NCI-H446 treated with DMSO at 0.1 percent for 48 hours (cell line): ENCODE results near the gene ASIC1.
"Not testable (repeated sequence)": the region's sequence is repeated elsewhere in the genome, so short reads cannot be mapped to it uniquely, and the experiment has no call there.

Experiments
- DNase-seq: peaks from one replicate; lab custom pipeline; 2025; lab: John Stamatoyannopoulos, UW

ASIC1 gene

DNA sequence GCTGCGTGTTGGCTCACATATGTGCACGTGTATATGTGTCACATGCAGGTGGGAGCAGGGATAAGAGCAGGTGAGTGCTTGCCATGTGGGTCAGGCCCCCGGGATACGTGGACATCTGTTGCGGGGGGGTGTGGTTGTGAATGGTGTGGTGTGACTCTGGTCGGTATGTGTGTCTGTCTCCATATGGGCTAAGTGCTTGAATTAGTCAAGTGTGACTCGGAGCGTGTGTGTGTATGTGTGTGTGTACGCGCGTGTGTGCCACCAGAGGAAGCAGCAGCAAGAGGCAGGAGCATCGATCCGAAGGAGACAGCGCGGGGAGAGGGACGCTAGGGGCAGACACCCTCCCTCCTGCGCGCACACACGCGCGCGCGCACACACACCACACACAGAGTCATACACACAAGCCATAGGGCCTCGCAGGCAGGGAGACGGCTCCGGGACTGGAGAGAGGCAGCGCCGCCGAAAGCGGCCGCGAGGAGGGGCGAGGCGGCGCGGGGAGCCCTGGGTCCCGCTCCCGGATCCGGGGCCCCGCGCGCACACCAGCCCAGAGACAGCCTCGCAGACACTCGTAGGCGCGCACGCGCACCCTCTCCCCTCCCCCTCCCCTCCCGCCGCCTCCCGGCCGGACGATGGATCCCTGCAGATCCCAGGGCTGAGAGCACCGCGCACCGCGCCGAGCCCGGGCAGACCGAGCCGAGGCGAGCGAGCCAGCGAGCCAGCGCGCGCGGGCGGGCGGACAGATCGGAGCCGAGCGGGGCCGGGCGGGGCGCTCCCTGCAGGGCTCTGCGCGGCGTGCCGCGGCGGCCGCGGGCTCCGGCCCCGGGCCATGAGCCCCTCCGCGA lies at the start of gene ASIC1:
Gene ASIC1 (plus strand): TSS at position 597 of the 842 bp plus-strand sequence. CDS start 1,171 bp downstream, outside the sequence.
- peak; percentile 29 for DNase-seq

DNA sequence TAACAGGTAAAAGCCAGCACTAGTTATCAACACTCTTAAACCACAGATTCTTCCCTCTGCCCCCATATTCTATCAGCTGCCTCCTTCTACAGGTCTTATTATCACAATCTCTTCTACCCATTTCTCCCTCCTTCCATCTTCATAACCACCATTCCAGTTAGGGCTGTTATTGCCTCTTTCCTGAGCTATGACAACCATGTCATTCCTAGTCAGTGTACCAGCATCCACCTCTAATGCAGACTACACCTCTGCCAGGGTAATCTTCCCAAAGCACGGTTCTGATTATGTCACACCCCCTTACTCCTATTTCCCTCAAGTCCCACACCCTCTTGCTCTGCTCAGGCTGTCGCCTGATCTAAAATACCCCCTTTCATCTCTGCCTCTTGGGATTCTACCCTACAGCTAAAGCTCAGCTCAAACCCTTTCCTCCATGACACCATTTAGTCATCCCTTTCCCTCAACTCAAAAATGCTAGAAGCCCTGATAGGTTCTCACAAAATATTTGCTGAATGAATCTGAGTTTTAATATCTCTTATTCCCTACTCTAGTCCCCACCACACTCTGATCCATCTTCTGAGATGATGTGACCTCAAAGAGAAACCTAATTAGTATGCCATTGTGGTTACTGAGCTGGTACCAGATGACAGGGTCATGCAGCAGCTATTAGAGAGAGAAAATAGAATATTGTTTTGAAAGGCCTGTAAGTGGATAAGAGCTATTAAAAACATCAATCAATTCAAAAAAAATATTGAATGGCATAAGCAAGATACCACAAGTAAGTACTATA lies 43.8 kb upstream of the ASIC1 start:
- DNase-seq = no peak

DNA sequence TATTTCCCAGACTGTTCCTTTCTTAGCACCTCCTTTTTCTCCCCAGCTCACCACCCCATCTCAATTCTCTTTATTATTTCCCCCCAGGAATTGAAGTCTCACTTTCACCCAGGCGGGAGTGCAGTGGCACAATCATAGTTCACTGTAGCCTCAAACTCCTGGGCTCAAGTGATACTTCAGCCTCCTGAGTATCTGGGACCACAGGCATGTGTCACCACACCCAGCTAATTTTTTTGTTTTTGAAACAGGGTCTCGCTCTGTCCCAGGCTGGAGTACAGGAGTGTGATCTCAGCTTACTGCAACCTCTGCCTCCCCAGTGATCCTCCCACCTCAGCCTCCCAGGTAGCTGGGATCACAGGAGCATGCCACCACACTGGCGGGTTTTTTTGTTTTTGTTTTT lies 43.1 kb upstream of the ASIC1 start:
- no peak for DNase-seq

DNA sequence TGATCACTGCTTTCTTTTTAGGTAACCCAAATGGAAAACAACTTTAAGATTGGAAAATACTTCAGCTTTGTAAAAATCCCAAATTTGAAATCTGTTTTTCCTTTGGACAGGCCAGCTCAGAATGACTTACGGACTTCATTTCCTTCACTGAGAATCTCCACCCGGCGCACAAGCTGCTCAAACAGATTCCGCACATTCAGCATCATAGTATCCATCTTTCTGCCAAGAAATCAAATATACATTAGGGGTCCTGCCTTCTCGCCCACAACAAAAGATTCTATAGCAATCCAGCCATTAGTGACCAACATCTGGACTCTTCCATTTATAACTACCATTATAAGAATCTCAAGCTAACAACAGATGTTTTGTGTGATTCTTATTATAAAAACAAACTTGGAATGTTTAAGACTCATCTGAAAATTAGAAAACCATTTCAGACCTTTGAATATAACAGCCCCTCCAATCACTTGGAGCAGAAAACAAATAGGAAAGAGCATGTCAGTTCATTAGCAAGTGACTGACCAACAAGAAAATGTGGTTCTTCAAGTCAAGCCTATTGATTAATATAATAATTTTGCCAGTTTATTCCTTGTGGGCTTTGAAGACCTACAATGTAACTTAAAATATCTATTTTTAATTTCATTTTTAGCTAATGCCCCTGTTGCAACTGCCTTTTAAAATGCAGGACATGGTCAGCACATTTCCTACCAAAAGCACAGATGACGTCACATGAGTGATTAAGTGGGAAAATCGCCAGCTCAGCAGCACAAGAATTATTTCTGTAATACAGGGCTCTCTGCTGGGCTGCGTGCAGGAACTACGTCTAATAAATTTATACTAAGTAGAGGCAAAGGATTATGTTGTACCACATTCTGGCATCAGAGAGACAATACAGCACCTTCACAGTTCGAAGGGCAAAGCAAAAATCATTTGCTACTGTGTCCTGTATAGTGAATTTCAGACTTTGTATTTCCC lies 40.6 kb upstream of the ASIC1 start:
- DNase-seq = no peak

DNA sequence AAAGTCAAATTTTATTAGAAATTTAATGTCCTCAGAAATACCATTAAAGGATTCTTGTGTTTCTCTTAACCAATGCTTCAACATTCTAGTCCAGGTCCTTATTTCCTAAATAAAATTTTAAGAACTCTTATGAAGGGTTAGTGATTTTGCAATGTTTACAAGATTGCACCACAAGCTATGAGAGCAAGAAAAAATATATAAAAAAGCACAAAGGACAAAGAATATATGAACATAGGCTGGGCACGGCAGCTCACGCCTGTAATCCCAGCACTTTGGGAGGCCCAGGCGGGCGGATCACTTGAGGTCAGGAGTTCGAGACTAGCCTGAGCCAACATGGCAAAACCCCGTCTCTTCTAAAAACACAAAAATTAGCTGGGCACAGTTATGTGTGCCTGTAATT lies 39.8 kb upstream of the ASIC1 start:
- DNase-seq = no peak

DNA sequence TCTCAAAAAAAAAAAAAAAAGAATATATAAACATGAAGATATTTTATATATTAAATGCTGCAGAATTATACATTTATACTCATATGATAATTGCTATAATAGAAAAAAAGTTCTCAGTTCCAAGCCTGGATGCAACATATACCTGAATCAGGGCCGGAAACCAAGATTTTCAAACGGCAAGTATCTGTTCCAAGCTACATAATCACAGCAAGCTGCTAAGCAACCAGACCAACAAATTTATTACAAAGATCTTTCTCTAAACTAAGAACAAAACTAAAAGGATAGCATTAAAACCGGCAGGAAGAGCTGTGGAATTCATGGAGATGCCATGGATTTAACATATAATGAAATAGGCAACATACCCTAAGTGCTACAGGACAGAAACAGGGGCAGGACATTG lies 39.2 kb upstream of the ASIC1 start:
- DNase-seq = no peak

DNA sequence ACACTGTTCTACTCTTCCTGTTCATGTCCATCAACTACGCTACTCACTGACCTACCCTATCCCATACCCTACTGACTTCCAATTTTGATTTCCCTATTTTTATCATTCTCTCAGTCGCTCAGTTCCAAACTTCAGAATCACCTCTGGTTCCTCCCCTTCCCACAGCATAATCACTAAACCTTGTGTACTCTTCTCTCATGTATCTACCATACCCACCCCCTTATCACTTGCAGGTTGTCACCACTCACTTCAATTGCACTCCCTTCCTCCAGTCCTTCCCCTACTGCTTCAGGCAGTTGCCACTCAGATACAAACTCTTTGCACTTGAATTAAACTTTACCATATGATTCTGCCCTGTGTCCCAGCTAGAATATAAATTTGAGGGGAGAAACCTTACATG lies 38.4 kb upstream of the ASIC1 start:
- no peak for DNase-seq

DNA sequence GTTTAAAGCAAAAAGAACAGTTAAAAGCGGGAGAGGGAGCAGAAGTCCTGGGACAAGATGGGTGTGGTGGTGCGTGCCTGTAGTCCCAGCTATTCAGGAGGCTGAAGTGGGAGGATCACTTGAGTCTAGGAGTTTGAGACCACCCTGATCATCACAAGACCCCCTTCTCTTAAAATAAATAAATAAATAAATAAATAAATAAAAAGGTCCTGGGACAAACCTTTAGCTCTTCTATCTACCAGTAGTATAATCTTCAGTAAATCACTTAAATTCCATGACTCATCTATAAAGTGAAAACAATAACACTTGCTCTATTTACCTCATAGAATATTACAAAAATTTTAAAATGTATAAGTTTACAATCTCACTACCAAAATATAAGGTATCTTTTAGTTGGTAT lies 37.9 kb upstream of the ASIC1 start:
- no peak for DNase-seq

DNA sequence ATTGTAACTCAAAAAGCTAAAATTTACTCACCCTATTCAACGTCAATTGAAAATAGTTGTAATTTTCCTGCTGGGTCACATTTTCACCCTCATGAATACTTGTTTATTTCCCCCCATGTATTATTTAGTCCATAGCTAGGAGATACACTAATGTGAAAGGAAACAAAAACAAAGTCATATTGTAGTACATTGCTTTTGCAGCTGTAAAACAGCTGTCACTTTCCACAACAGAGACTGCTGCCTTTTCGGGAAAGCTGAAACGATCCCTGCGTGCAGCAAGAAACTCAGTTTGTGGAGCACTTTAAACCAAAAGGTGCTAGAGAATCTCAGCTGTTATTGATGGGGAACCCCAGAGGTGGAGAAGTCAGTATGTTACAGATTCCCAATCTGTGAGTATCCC lies 36.4 kb upstream of the ASIC1 start:
- DNase-seq = no peak

DNA sequence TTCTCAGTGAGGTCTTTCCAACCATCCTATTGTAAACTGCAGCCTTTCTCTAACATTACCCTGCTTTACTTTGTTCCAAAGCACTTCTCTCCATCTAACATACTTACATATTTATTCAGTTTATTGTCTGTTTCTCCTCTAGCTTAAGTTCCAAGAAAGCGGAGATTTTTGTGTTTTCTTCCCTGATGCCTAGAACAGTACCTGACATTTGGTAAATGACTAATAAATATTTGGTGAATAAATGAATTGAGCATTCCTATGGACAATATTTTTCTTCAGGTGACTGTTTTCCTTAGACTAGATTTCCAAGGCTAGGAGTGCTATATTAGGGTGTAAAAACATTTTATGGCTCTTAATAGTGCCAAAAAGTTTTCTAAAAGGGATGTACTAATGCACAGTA lies 34.5 kb upstream of the ASIC1 start:
- DNase-seq = no peak

DNA sequence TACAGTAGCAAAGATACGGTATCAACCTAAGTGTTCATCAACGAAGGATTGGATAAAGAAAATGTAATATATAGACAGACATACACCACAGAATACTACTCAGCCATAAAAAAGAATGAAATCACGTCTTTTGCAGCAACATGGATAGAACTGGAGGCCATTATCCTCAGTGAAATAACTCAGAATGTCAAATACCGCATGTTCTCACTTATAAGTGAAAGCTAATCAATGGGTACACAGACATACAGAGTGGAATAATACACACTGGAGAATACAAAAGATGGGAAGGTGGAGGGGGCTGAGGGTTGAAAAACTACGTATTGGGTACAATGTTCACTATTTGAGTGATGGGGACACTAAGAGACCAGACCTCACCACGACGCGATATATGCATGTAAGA lies 33.2 kb upstream of the ASIC1 start:
- no peak for DNase-seq

DNA sequence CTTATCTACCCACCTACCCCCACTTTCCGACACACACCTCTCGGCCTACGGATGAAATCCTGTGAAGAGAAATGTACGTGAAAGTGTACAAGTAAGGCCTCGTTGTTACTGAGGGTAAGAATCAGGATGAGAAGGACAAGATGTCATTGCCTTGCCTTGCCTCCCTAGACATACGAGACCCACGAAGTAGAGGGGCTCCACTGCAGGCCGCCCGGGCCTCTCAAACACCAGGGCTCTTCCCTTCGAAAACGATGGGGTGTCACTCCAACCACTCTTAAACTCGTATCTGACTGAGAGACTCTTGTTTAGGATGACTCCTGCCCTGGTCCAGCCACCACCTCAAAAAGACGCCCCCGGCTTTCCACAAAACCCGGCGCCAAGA lies 32.6 kb upstream of the ASIC1 start:
- no peak for DNase-seq

DNA sequence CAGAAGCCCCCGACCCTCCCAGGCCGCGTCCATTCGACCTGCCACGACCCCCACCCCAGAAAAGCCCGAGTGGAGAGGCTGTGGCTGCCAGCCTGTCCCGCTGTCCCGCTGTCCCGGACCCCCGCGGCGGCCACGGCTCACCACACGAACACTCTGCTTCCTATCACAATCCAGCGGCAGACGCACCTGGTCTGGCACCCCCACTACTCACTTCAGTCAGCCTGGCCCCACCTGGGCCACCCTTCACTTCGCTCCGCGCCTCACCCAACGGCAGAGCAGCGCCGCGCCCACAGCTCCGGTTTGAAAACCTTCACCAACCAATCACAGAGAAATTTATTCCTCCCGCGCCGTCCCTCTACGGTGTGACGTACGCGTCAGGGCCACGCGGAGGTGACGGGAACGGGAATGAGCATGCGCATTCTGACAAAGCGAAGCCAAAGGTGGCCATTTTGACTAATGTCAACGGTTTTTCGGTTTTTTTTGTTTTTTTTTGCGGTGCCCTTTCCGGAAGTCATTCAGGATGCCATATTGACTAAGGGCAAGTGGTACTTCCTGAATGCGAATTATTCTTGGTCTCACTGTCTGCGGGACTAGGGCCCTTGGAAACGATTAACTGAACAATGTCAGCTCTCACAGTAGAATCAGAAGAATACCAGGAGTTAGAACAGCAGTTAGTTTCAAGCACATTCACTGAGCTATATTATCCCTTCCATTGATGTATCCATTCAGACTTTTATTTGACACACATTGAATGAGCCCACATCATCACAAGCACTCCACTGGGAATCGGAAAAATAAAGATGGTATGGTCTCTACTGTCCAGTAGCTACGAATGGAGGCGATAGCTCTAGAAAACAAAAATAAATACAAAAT lies 32.0 kb upstream of the ASIC1 start, which contains the start of gene RACGAP1:
Gene RACGAP1 (minus strand): TSS at position 308 of the 873 bp plus-strand sequence. CDS start 8,779 bp downstream, outside the sequence.
- peak; percentile 97 for DNase-seq

DNA sequence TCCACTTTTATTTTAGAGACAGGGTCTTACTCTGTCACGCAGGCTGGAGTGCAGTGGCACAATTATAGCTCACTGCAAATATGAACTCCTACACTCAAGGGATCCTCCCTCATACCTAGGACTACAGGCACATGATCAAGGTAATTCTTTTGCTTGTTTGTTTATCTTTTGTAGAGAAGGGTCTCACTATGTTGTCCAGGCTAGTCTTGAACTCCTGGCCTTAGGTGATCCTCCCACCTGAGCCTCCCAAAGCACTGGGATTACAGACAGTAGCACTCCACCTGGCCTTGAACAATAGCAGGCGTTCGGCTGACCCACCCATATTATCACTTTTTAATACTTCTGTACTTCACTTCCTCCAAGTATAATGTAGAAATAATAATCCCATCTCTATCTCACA lies 30.7 kb upstream of the ASIC1 start:
- DNase-seq = no peak

DNA sequence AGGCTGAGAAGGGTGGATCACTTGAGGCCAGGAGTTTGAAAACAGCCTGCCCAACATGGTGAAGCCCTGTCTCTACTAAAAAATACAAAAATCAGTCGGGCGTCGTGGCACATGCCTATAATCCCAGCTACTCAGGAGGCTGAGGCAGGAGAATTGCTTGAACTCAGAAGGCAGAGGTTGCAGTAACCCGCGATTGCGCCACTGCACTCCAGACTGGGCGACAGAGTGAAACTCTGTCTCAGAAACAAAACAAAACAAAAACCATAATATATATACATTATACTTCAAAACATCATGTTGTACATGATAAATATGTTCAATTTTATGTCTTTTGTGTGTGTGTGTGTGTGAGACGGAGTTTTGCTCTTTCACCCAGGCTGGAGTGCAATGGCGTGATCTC lies 26.9 kb upstream of the ASIC1 start:
- DNase-seq = not testable (repeated sequence)

DNA sequence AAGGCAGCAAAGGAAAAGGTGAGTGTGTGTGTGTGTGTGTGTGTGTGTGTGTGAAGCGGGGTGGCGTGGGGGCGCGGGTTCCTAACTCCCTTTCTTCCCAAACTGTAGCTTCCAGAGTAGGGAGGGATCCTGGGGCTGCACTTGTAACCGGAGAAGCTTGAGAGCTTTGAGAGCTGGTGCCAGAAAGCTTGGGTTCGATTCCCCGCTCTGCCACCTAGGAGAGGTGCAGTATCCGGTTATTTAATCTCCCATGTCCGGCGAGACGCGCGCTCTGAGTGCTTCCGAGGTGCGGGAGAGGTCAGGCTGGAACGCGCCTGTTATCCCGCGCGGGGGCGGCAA lies 24.9 kb upstream of the ASIC1 start:
- no peak for DNase-seq

DNA sequence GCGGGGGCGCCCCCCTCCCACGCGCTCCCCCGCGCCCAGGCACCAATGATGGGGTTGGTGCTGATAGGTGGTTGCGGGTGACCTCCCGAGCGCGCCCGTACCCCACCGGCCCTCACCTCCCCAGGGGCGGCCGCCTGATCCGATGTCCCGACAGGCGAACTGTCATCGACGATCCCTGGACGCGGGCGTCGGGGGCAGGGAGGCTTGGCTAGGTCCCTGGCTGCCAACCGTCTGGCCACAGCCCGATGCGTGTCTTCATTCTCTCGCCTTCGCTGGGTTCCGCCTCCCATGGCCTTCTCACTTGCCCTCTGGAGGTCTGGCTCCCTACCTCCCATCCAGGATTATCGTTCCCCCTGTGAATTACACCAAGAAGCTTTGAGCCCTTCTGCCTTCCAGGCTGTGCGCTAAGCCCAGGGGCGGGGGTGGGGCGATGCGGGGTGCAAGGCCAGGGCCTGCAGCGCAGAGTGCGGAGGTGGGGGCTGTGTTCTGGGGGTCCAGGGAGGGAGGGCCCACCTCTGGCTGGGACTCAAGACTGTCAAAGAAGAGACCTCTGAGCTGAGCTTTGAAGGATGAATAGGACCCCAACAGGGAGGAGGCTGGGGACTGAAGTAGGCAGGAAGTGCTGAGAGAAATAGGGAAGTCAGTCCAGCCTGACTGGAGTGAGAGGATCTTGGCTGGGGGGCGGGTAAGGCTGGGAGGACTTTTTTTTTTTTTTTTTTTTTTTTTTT lies 24.4 kb upstream of the ASIC1 start:
- no peak for DNase-seq

DNA sequence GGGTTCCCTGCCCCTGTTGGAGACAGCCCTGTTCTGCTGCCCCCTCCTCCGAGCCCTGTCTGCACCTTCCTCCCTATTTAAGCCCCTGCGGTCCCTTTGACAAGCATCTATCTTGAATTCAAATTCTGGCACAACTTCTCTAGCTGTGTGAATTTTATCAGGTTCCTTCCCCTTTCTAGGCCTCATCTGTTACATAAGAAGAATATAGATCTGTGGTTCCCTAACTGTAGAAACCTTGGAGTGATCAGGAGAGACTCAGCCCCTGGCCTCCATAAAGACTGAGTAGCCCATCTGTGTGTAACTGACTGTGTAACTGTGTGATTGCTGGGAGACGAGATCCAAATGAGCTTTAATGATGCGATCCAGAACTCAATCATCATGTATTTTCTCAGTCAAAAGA lies 19.1 kb upstream of the ASIC1 start:
- DNase-seq = no peak

DNA sequence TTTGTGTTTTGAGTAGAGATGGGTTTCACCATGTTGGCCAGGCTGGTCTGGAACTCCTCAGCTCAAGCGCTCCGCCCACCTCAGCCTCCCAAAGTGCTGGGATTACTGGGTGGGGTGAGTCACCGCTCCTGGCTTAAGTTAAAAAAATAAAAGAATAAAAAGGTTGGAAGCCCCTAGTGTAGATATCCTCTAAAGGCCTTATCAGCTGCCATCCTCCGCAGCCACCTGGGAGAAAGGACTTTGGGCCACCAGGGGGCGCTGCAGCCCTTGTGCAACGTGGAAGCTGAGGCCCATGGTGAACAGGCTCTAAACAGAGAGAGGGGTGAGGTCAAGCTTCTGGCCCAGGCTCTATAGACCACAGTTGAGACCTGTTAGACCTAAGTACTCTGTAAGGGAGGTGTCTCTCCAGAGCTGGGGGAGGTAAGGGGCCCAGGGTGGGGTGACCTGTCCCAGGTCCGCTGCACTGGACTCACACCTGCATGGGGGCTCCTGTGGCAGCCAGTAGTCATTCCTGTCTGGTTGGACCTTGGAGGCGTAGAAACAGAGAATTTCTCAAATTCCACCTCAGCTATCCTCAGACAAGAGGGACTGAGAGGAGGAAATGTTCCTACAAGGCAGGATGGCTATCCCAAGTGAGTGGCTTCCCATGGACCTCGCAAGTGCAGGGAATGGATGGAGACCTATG lies 18.1 kb upstream of the ASIC1 start:
- peak; percentile 11 for DNase-seq

DNA sequence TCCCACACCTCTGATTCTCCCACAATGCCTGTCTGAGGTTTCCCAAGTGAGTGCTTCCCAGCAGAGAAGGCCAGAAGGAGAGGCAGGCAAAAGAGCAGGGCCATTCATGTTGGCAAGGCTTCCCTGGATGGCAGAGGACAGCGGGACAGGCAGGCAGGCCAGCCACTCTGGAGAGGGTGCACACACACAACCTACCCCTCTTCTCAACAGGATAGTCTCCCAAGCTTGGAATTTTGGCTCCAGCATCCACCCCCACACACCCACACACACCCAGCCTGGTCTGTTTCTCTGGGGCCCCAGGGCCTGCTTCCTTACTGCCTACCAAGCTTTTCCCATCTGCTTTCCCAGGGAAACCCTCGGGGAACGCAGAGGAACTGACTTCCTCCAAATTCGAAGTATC lies 16.7 kb upstream of the ASIC1 start:
- no peak for DNase-seq
